CD4-positive, alpha-beta T cell treated with Interleukin-10 for 1 hour (primary cell): ENCODE measurements around the gene CRYBA4.
"Not testable (repeated sequence)": the region's sequence is repeated elsewhere in the genome, so short reads cannot be mapped to it uniquely, and the experiment has no call there.

ENCODE experiments used
- DNase-seq: peaks from one replicate; pipeline ENCODE4 v3.0.0-alpha.2; 2020

The CRYBA4 gene

DNA sequence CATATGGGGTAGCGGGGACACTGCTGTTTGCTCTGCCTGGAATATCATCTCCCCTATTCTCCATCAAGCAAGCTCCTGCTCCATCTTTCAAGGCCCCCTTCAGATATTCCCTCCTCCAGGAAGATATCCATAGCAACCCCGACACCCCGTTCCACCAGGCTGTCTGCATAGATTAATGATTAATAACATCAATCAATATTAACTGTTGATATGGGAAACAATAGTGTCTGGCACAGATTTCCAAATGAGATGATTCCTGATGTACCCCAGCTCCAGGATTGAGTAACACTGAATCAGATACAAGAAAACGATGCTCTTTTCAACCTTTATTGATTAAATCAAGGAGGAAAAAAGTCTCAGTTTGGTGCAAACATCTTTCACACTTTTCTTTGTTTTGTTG is 24.3 kb upstream of the CRYBA4 start:
- DNase-seq = no peak

DNA sequence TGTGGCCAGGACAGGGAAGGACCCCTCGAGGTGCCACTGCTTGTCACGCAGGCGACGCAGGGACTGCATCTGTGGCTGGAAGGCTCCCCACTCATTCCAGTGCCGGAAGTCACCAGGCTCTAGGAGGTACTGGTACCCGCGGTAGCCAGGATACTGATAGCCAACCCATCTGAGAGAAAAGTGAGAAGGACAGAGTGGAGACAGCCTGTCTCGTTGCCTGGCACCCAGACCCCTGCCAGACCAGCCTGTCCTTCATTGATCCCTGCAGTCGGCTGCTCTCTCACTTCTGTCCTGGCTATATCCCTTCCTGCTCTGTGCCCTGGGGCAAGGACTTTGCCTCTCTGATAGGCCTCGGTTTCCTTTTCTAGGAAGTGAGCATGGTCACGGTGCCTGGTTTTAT is 22.3 kb upstream of the CRYBA4 start:
- no peak for DNase-seq

DNA sequence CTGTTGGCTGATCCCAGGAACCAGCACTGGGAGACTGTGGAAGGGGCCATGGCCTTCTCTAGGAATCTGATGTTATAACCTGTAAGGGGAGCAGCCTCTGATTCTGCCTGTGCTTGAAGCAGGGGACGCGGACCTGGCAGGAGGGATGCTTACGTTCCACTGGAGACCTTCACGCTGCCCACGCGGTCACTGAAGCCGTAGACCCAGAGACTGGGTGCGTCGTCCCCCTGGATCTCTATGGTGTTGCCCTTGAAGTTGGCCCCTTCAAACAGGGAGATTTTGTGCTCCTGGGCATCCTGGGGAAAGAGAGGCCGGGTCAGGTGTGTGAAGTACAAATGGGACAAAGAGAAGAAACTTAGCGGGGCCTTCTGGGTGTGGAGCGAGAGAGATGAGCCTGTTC is 20.0 kb upstream of the CRYBA4 start:
- DNase-seq = no peak

DNA sequence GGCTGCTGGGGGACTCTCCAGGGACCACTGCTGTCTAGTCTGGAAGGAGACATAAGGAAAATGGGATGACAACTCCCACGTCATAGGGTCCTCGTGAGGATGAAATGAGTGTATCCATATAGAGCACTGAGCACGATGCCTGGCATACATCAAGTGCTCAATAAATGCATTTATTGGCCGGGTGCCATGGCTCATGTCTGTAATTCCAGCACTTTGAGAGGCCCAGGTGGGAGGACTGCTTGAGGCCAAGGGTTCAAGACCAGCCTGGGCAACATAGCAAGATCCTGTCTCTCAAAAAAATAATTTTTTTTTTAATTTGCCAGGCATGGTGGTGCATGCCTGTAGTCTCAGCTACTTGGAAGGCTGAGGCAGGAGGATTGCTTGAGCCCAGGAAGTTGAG is 19.6 kb upstream of the CRYBA4 start:
- no peak for DNase-seq

DNA sequence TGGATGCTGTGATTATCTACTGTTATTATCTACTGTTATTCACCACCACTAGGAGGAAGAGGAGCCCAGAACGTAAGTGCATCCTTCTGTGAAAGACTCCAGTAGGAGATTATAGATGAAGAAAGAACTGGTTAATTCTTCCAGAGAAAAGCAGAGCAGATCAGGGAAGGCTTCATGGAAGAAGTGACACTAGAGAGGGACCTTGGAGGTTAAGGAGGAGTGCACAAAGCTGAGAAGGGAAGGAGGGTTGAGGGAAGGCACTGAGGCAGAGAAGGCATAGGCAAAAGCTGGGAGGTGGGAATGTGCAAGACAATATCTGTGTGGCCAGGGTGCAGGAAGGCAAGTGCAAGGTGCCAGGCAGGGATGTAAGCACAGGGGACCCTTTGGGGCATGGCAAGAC is 17.4 kb upstream of the CRYBA4 start:
- no peak for DNase-seq

DNA sequence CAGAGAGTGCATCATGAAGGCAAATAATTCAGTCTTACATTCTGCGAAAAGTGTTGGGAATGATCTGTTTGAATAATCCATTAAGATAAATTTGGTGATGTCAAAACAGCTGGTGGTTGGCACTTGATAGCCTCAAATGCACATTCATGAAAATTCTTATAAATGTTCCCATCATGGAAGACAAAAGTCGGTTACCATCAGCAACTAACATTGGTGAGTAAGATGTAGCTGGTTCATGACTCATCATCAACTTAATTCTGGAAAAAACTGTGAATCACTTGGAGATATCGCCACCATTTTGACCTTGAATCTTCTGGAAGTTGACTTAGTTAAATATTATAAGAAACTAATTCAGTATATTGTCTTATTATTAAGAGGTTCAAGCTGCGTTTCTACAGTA is 15.2 kb upstream of the CRYBA4 start:
- no peak for DNase-seq

DNA sequence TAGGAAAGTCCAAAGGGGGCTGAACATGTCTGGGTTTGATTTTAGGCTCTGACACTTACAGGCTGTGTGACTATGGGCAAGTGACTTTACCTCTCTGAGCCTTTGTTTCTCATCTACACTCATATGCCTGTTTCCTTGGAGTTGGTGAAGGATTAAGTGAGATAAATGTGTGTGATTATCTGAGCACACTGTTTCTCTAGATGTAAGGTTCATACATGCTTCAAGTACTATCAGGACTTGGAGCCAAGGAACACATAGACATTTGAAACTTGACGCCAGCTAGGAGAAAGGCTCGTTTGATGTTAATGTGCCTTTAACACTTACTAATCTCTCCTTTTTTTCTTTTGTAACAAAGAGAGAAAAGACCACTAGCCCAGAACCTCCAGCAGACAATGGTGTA is 13.6 kb upstream of the CRYBA4 start:
- no peak for DNase-seq

DNA sequence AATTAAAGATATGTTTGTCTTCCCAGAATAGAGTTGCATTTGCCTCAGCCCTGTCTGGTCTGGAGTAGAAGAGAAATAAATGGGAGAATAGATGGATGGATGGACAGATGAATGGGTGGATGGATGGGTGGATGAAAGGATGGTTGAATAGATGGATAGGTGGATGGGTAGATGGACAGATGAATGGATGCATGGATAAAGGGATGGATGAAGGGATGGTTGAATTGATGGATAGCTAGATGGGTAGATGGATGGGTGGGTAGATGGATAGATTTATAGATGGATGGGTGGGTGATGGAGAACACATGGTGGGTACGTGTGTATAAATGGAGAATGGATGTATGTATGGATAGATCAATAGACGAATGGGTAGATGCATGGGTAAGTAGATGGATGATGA is 12.5 kb upstream of the CRYBA4 start:
- no peak for DNase-seq

DNA sequence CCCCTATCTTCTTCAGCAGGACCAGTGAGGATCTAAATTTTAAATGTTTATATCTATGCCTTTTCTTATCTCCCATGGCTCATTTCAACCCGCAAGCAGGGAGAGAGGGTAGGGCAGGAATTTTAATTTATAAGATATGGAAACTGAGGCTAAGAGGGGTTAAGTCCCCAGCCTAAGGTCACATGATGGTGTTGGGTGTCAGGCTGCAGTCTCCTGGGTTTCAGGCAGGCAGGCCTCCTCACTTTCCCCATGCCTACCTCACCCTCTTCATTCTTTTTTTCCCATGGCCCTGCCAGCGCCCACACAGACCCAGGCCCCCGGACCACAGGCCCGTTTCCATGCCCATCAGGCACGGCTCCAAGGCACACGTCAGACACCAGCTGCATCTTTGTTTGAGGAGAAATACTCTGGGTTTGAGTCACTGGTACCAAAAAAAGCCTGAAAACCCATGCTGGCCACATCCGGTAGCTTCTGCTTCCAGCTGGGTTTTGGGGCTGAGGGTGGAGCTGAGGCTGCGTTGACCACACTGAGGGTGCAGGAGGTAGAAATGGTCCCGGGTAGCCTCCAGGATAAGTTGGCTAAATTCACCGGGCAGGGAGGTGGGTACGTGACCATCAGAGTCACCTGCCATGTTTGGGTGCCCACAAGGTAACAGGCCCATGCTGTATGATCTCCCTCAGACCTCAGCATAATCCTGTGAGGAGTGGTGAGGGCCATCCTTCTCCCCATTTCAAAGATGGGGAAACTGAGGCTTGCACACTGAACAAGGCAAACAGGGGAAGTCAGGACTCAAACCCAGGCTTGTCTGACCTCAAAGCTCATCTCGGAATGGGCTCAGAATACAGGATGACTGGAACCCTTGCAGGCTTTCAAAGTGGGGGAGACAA is 11.4 kb upstream of the CRYBA4 start:
- DNase-seq = peak; percentile 53

DNA sequence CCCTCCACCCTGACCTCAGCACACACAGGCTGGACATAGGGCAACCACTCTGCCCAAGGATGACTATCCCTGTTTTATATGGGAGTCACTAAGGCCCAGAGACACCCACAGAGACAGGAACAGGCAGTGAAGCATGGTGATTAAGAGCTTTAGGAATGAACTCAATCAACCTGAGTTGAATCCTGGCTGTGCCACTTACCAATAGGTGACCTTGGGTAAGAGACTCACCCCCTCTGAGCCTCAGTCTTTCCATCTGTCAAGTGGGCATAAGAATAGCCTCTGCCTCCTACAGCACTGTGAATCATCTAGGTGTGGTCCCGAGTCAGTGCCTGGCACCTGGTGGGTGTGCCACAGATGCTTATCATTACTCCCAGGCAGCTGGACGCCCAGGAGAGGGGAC is 10.8 kb upstream of the CRYBA4 start:
- DNase-seq = no peak

DNA sequence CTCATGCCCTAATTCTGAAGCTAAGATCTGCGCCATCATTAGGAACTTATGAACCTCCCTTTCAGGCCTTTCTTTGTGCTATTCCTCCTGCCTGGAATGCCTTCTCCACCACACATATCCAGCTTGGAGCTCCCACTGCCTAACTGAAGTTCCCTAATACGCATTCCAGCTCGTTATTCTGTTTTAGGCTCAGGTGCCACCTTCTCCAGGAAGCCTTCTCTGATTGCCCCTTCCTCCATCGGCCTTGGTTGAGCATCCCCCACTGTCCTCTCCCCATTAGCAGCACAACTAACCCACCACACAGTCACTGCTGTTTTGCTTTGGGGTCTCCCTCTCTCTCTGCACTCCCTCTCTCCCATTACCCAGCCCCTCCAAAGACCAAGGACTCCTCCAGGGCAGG is 9.1 kb upstream of the CRYBA4 start:
- DNase-seq = no peak

DNA sequence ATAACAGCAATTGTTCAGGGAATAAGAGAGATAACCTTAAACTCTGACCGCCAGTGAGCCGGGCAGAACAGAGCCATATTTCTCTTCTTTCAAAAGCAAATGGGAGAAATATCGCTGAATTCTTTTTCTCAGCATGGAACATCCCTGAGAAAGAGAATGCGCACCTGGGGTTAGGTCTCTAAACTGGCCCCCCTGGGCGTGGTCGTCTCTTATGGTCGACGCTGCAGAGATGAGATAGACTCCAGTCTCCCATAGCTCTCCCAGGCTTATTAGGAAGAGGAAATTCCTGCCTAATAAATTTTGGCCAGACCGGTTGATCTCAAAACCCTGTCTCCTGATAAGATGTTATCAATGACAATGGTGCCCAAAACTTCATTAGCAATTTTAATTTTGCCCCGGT is 8.0 kb upstream of the CRYBA4 start:
- DNase-seq = not testable (repeated sequence)

DNA sequence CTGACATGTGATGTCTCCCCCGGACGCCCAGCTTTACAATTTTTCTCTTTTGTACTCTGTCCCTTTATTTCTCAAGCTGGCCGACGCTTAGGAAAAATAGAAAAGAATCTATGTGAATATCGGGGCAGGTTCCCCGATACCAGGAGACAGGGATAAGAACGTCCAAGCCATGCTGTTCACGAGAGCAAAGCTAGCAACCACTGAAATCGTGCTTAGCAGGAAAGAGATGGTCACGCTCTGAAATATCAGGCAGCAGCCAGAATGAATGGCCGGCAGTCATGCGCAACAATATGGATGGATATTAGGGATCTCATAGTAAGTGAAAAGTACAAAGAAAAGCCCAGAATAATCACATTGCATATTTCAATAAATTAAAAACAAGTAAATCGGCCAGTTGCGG is 7.4 kb upstream of the CRYBA4 start:
- DNase-seq = no peak

DNA sequence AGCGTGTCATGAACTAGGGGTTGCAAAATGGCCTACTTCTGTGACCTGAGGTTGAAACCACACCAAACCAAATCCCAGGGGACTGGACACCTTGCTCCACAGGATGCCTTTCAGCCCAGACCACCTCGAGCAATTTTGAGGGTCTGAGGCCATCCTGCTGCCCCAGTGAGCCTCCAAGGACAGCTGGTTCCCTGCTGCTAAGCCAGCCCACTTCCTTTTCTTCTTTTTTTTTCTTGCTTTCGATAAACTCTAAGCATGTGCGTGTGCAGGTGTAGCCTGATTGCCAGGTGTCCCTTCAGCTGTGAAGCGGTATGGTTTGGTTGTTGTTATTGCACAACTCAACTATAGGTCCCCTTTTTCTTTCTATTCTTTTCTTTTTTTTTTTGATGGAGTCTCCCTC is 6.6 kb upstream of the CRYBA4 start:
- DNase-seq = no peak

DNA sequence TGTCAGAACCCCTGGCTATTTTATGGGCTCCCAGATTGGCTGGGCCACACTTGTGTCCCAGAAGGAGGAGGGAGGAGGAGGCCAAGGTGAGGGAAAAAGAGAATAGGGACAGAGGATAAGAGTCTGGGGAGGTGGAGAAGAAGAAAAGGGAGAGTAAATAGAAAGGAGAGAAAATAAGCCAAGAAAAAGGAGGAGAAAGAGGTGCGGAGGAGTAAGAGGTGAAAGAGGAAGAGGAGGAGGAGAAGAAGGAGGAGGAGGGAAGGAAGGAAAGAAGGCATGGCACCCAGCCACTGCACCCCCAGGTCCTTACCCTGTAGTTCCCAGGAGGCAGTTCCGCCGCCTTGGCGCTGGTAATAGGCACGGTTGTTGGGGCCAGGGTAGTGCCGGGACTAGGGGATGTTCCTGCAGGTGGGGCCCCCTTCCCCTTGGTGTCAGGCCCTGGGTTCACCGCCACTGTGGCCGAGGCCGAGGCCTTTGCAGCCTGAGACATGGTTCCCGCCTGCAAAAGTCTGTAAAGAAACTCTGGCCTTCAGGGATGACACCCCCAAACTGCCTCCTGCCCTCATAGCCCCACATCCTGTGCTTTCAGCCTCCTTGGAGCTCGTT is 5.8 kb upstream of the CRYBA4 start:
- DNase-seq = no peak

DNA sequence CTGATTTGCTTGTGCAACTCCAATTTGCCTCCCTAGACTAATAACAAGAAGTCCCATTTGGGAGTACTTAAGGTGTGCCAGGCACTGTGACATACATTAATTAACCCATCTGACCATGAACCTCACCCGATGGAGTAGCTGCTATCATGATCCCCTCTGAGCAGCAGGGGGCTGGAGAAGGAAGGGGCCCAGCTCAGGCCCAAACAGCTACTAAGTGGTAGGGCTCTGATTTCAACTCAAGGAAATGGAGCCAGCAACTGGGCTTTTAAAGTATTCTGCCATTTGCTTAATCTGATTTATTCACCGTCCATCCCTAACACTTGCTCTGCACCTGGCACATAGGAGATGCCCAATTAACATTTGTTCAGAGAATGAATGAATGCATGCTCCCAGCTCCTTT is 5.1 kb upstream of the CRYBA4 start:
- DNase-seq = no peak

DNA sequence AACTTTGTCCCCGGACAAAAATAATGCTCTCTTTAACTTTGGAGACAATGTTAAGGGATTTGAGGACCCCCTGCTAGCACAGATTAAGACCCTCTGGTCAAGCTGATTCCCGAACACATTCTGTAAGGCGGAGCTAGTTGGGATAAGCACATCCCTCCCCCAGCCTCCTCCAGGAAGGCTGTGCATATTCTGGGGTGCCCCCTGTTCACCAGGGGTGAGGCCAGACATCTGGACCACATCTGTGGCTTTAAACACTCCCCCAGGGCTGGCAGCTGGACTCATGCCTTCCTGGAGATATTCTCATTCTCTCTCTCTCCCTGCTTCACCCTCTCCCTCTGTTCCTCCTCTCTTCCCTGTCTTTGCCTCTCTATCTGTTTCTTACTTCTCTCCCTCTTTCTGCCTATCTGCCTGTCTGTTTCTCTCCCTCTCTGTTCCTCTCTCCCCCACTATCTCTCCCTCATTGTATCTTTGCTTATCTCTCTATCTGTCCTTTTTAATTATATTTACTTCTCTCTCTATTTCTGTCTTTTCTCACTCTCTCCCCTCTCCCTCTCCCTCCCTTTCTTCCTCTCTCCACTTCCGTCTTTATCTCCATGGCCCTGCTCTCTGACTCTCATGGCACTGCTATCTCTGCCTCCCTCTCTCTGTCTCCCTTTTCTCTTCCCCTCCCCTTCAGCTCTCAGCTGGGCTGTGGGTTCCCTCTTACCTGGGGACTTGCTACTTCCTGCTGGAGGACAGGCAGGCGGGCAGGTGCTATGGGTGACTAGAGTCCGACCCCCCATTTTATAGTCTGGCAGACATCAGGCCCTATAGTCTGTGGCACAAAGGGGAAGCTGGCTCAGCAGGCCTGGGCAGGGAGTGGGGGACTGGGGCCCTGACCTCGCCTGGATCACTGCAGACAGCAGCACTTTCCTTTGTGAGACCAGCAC is 4.2 kb upstream of the CRYBA4 start, which contains the start of gene CRYBB1:
CRYBB1 (minus strand) TSS at position 757 of the 929 bp plus-strand sequence. CDS start 1,708 bp downstream, outside the sequence.
- DNase-seq = no peak

DNA sequence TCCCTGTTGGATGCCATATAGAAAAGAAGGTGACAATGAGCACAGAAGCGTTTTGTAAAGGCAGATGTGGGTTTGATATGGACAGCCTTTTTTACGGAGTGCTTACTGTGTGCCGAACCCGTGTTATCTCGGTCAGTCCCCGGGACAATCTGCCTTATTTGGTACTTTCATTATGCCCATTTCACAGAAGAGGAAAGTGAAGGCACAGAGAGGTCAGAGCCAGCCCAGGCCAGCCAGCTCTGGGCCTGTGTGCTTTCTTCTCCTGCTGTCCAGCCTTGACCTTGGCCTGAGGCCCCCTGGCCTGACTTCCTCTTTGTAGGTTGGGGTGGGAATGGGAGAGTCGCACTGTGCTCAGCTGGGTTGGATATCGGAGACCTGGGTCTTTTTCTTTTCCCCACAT is 3.3 kb upstream of the CRYBA4 start:
- DNase-seq = no peak

DNA sequence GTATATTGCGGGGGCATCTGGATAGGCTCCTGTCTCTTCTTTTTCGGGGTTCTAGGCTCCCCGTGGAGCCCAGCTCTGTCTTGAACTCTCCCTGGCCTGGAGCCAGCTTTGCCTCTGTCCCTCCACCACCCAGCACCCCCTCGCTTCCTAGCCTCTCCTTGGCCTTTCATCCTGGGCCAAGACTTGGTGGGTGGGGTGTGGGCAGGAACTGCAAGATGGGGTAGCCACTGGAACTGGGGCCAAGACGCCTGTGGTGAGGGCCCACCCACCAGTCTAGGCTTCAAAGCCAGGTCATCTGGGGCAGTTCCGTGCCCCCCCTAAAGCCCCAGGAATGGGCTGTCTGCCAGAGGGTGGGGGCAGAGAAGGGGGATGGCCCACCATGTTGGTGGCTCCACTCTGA is 2.3 kb upstream of the CRYBA4 start:
- no peak for DNase-seq

DNA sequence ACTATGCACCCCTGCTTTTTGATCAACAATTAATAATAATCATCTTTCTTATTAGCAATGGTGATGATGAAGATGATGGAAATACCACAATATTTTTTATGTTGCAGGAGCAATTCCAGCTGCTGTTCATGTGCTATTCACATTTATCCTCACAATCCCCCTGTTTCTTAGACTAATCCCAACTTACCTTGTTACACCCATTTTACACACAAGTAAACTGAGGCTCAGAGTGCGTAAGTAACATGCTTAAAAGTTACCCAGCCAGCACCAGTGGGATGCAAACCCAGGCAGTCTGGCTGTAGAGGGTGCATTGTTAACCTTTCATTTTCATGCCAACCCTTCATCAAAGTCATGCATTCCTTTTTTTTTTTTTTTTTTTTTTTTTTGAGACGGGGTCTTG is 1.6 kb upstream of the CRYBA4 start:
- no peak for DNase-seq

DNA sequence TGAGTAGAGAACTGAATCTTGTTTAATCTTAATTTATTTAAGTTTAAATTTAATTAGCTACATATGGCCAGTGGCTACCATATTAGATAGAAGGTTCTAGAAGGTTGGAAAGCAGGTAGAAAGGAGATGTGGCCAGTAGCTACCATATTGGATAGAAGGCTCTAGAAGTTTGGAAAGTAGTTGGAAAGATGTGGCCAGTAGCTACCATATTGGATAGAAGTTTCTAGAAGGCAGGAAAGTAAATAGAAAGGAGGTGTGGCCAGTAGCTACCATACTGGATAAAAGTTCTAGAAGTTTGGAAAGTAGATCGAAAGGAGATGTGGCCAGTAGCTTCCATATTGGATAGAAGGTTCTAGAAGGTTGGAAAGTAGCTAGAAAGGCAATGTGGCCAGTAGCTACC is 2.2 kb downstream of the CRYBA4 start:
- DNase-seq = no peak

DNA sequence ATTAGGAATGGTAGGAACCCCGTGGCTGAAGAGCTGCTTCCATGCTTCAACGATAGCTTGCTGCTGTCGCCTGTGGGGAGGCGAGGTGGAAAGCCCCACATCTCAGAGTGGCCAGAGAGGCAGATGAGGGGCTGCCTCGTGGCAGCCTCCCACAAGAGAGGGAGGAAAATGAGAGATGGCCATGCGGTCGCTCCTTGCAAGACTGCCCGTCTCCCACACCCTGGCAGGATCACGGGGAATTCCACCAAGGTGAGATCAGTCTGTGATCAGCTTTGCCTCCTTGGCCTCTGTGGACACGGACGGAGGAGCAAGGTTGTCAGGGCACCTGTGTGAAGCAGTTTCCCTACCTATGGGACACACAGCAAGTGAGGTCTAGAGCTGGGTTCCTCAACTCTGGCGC is 3.0 kb downstream of the CRYBA4 start:
- DNase-seq = no peak

DNA sequence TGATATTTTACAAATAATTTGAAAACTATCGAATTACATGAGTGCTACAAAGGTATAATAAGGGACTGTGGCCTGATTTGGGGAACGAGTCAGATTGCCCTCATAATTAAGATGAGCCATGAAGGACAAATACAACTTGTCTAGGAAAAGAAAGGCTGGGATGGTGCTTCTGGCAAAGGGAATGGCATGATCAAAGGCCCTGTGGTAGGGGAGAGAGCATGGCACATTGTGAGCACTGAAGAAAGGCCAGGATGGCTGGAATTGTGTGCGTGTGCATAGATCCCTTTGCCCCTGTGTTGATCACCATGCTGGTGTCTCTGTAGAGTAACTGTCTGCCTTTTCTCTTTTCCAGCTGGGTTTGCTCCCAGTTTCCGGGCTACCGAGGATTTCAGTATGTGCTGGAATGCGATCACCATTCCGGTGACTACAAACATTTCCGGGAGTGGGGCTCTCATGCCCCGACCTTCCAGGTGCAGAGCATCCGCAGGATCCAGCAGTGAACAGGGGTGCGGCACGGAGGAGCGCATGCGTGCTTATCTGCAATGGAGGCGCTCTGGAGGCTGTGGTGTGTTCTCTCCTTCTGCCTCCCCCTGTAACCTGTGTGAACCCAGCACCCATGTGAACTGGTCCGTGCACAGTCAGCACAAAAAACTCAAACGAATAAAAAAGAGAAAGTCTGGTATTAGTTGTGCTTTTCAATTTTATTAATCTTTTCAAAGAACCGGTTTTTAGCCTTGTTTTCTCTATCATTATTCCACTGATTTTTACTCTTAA is 8.4 kb downstream of the CRYBA4 start:
- DNase-seq = no peak
